ENCODE data around the gene UBE2I.

The UBE2I gene

DNA sequence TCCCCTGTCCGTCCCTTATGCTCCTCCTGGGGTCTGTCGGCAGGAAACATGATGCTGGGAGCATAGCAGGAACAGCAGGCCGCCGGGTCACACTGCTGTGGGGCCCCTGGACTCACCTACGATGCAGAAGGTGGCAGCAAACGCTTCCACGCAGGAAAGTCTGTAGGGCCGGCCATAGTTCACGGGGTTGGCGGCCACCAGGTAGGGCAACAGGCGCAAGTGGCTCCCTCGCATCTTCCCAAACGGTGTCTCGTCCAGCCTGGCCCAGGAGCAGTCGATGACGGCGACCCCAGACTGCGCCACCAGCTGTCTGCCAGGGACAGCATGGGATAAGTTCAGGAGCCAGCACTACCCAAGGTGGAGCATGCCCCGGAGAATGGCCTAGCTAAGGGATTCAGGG is 41.3 kb downstream of the UBE2I start:
- TF ChIP-seq CTCF (IDR thresholded peaks at IDR 0.05; ENCODE audit: insufficient read depth, low read length, missing control alignments): no peak
- DNase-seq (ENCODE audit: low read depth, low spot score): no peak
- POLR2A ChIA-PET: no interaction called here
- H3K4me3 ChIP-seq (ENCODE audit: low read depth, low read length): peak overlapping the region; percentile 90
- CTCF ChIA-PET: interaction anchor here (0.6 to 1.6 kb wide), 2 partner anchors 10 to 13 kb away, joined by 3 read pairs; no protein-coding TSS in a partner anchor

DNA sequence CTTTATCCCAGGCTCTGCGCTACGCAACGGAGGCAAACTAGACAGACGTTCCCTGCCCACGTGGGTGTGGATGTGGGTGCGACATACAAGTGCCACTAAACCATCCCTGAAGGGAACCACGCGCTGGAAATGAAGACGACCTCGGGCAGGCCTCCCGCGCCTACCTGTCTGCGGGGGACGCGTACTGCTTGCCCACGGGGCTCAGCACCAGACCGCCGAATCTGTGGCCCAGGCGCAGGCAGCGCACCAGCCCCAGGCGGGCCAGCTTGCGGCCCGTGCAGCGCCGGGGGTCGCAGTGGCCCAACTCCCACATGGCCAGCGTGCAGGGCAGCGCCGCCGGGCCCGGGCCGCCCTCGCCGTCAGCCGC is 41.8 kb downstream of the UBE2I start:
- H3K4me3 ChIP-seq (ENCODE audit: low read depth, low read length): peak overlapping the region; percentile 90
- CTCF ChIA-PET: interaction anchor here (0.6 to 1.6 kb wide), 2 partner anchors 10 to 14 kb away, joined by 3 read pairs; no protein-coding TSS in a partner anchor
- POLR2A ChIA-PET: no interaction called here
- DNase-seq (ENCODE audit: low read depth, low spot score): no peak
- no peak for TF ChIP-seq CTCF (IDR thresholded peaks at IDR 0.05; ENCODE audit: insufficient read depth, low read length, missing control alignments)

DNA sequence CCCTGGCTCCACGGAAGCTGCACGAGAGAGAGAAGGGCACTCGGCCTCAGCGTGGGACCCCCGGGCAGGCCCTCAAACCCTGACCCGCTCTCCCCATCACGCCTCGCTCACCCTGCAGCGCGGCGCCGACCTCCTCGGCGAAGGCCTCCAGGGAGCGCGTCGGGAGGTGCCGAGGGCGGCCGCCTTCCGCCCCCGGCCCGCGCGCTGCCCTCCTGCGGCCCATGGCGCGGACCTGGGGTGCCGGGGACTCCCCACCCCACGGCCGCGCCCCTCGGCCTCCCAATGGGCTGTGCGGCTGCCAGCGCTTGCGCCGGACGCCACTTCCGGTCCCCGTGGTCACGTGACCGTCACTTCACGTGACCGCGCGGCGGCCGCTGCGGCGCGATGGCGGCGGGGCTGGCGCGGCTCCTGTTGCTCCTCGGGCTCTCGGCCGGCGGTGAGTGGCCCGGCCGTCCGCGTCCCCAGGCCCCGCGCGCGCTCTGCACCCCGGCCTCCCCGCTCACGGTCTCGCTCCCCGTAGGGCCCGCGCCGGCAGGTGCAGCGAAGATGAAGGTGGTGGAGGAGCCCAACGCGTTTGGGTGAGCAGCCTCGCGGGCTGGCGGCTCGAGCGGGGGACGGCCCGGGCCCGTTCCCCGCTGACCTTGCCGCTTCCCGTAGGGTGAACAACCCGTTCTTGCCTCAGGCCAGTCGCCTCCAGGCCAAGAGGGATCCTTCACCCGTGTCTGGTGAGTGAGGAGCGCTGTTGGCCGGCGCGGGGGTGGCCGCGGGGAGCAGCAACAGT is 42.3 kb downstream of the UBE2I start, which contains the start of the genes GNPTG and TSR3:
Gene GNPTG (plus strand): TSS at position 350 of the 781 bp plus-strand sequence. CDS start 35 bp downstream, at position 385.
Gene TSR3 (minus strand): TSS at position 297 of the 781 bp plus-strand sequence. CDS start 74 bp downstream, at position 223.
- peak within 1 kb of the TSS; percentile 90 for H3K4me3 ChIP-seq (ENCODE audit: low read depth, low read length)
- POLR2A ChIA-PET: no interaction called here
- DNase-seq (ENCODE audit: low read depth, low spot score): peak; percentile 46
- no peak for TF ChIP-seq CTCF (IDR thresholded peaks at IDR 0.05; ENCODE audit: insufficient read depth, low read length, missing control alignments)
- CTCF ChIA-PET: interaction anchor here (0.6 to 1.6 kb wide), 2 partner anchors 9 to 14 kb away, joined by 3 read pairs; no protein-coding TSS in a partner anchor

DNA sequence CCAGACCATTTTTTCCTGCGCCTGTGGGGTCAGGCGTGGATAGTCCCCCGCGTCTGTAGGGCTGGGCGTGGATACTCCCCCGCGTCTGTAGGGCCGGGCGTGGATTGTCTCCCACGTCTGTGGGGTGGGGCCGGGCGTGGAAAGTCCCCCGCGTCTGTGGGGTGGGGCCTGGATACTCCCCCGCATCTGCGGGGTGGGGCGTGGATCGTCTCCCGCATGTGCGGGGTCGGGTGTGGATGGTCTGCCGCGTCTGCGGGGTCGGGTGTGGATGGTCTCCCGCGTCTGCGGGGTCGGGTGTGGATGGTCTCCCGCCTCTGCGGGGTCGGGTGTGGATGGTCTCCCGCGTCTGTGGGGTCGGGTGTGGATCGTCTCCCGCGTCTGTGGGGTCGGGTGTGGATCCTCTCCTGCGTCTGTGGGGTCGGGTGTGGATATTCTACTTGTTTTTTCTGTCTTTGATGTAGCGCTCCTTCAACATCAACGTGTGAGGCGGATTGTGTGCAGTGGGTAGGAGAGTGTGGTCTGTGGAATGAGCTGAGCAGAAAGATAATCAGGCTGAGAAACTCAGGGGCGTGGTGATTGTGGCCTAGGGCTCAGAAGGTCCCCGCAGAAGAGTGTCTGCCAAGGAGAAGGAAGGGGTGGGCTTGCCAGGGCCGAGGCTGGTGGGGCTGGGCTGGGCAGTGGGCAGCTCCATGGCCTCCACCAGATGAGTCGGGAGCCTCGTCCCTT is 45.5 kb downstream of the UBE2I start:
- H3K4me3 ChIP-seq (ENCODE audit: low read depth, low read length): no peak overlapping the region
- CTCF ChIA-PET: interaction anchor here (3.8 kb wide), 1 partner anchor 9 kb away, joined by 33 read pairs; no protein-coding TSS in a partner anchor
- TF ChIP-seq CTCF (IDR thresholded peaks at IDR 0.05; ENCODE audit: insufficient read depth, low read length, missing control alignments): no peak
- POLR2A ChIA-PET: no interaction called here
- DNase-seq (ENCODE audit: low read depth, low spot score): no peak

- TF ChIP-seq CTCF (IDR thresholded peaks at IDR 0.05; ENCODE audit: insufficient read depth, low read length, missing control alignments): no peak
- POLR2A ChIA-PET: no interaction called here
- CTCF ChIA-PET: interaction anchor here (3.8 kb wide), 1 partner anchor 9 kb away, joined by 33 read pairs; no protein-coding TSS in a partner anchor
- no peak overlapping the region for H3K4me3 ChIP-seq (ENCODE audit: low read depth, low read length)
- no peak for DNase-seq (ENCODE audit: low read depth, low spot score)
Measured at GRCh38 chr16:1355591-1355990, 46.2 kb downstream of the UBE2I start.
